Measurements from ENCODE around the gene SLC35D2. TPM values are rescaled to one million over a fixed set of nuclear protein-coding genes. Genes with fewer than 3 reads are reported as not detected.

The SLC35D2 gene
- total RNA-seq, 1 experiment from 2014 or later = 32.5 TPM

GRCh38 chr9:96294159-96294545, 89.4 kb downstream of the SLC35D2 start (continued):
- TF ChIP-seq, protein P1, sequence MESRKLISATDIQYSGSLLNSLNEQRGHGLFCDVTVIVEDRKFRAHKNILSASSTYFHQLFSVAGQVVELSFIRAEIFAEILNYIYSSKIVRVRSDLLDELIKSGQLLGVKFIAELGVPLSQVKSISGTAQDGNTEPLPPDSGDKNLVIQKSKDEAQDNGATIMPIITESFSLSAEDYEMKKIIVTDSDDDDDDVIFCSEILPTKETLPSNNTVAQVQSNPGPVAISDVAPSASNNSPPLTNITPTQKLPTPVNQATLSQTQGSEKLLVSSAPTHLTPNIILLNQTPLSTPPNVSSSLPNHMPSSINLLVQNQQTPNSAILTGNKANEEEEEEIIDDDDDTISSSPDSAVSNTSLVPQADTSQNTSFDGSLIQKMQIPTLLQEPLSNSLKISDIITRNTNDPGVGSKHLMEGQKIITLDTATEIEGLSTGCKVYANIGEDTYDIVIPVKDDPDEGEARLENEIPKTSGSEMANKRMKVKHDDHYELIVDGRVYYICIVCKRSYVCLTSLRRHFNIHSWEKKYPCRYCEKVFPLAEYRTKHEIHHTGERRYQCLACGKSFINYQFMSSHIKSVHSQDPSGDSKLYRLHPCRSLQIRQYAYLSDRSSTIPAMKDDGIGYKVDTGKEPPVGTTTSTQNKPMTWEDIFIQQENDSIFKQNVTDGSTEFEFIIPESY (IDR thresholded peaks at IDR 0.05; ENCODE audit: extremely low read depth, insufficient replicate concordance, low read length) = no peak
- no peak for TF ChIP-seq CBX3 (IDR thresholded peaks at IDR 0.05; ENCODE audit: low read depth)

GRCh38 chr9:96293498-96294158, 89.9 kb downstream of the SLC35D2 start:
- H3K4me2 ChIP-seq (ENCODE audit: low read length) = peak overlapping the region; percentile 30; the same call in 1 of the 2 replicates
- no peak overlapping the region for H3K4me3 ChIP-seq (replicated peaks in 1 of 2; ENCODE audit: low read depth in 1 of 2, low read length in 2 of 2)
- ChIA-PET CTCF (interaction anchor here (0.8 kb wide), 1 partner anchor 24 kb away, joined by 3 read pairs; no protein-coding TSS in a partner anchor), POLR2A (no interaction called here), RAD21 (ENCODE audit: low non-redundant PET in 1 of 2, low total read pairs in 2 of 2, uncharacterized antibody in 2 of 2, unreplicated experiment in 2 of 2) (interaction anchor here in 1 of 2 experiments (0.6 kb wide), 1 partner anchor 75 kb away, joined by 3 read pairs; no protein-coding TSS in a partner anchor)
- DNase-seq (ENCODE audit: low read depth, low spot score) (peak; percentile 10), ATAC-seq (peak; percentile 63)
- H3K4me1 ChIP-seq (ENCODE audit: control insufficient read depth in 1 of 2, insufficient read depth in 2 of 2, low read length in 2 of 2) = peaks cover 8 to 12% of the 10 kb centered on the region in 2 experiments; a peak in 3 of 4 replicates
- H3K9me3 ChIP-seq (ENCODE audit: control insufficient read depth in 1 of 2, insufficient read depth in 1 of 2, low read depth in 1 of 2, low read length in 2 of 2) = no peaks in the 10 kb centered on the region
- no peaks in the 10 kb centered on the region for H3K27me3 ChIP-seq (ENCODE audit: insufficient read depth, low read length)
- H3K9me2 ChIP-seq (ENCODE audit: insufficient read depth) = no peaks in the 10 kb centered on the region
- no TSS peak for BruUV-seq (replicated peaks)
- H2AFZ ChIP-seq (ENCODE audit: low read depth, low read length, poor library complexity, severe bottlenecking) = no peak overlapping the region
- no peak for TF ChIP-seq TCF7L2 (IDR thresholded peaks at IDR 0.05; ENCODE audit: borderline replicate concordance, extremely low read depth, insufficient read depth, insufficient read length)
- no peak for TF ChIP-seq REST (IDR thresholded peaks at IDR 0.05; ENCODE audit: low read depth)
- TF ChIP-seq SP1 (IDR thresholded peaks at IDR 0.05; ENCODE audit: low read depth) = peak; percentile 16; the same call in 1 of the 2 replicates
- TF ChIP-seq CBX3 (IDR thresholded peaks at IDR 0.05; ENCODE audit: low read depth) = peak; percentile 64; the same call in 1 of the 2 replicates
- peak; percentile 70 for TF ChIP-seq FOSL1 (IDR thresholded peaks at IDR 0.05; ENCODE audit: low read depth)
- 0 out of 2 replicates have a peak, but pooled peaks have one; percentile 26 for TF ChIP-seq CEBPB (IDR thresholded peaks at IDR 0.05; ENCODE audit: low read depth)
- intact Hi-C loops (cut with micrococcal nuclease) = no loop called here
- H3K36me3 ChIP-seq (ENCODE audit: control insufficient read depth in 1 of 2, insufficient read depth in 2 of 2, low read length in 2 of 2) = no peaks in the 10 kb centered on the region
- H3K27ac ChIP-seq (ENCODE audit: low read depth, low read length) = no peak overlapping the region
- H3K79me2 ChIP-seq (ENCODE audit: insufficient read depth, low read length) = no peaks in the 10 kb centered on the region
- no peaks in the 10 kb centered on the region for H4K20me1 ChIP-seq (ENCODE audit: insufficient read depth)
- no peak overlapping the region for H3K9ac ChIP-seq (ENCODE audit: low read length)
